ENCODE results near the gene HHIPL1.

The HHIPL1 gene

GRCh38 chr14:99666533-99666932 lies 21.6 kb downstream of the HHIPL1 start:
- H3F3A ChIP-seq (ENCODE audit: control insufficient read depth, insufficient read depth) = no peaks in the 10 kb centered on the region

GRCh38 chr14:99667045-99667444 lies 22.1 kb downstream of the HHIPL1 start:
- H4K20me1 ChIP-seq (ENCODE audit: control insufficient read depth, insufficient read depth, low read depth, low read length) = no peaks in the 10 kb centered on the region
- H3K9me3 ChIP-seq (ENCODE audit: control insufficient read depth, insufficient read depth, low read length) = no peaks in the 10 kb centered on the region
- peaks cover 6% of the 10 kb centered on the region; the same call in 1 of the 2 replicates for H3K4me1 ChIP-seq (ENCODE audit: control insufficient read depth, low read length)
- no peaks in the 10 kb centered on the region for H3K79me2 ChIP-seq (ENCODE audit: control insufficient read depth, low read length)
- H3K4me2 ChIP-seq (ENCODE audit: low read length) = no peak overlapping the region
- H3K27ac ChIP-seq (ENCODE audit: low read depth, low read length) = no peak overlapping the region
- H3K9me2 ChIP-seq (replicated peaks; ENCODE audit: control insufficient read depth, low read length) = no peaks in the 10 kb centered on the region
- H3F3A ChIP-seq (ENCODE audit: control insufficient read depth, insufficient read depth) = no peaks in the 10 kb centered on the region
- no peaks in the 10 kb centered on the region for H3K36me3 ChIP-seq (ENCODE audit: control insufficient read depth, low read length)
- H3K27me3 ChIP-seq (ENCODE audit: control insufficient read depth, low read length) = no peaks in the 10 kb centered on the region
- no peak overlapping the region for H3K4me3 ChIP-seq (ENCODE audit: low read length)
- TF ChIP-seq CTCF (IDR thresholded peaks at IDR 0.05; ENCODE audit: low read depth, low read length, poor library complexity, severe bottlenecking) = no peak

More at GRCh38 chr14:99666533-99666932, 21.6 kb downstream of the HHIPL1 start:
- Histone ChIP-seq H3K4me3 (ENCODE audit: low read length) (no peak overlapping the region), H3K4me1 (ENCODE audit: control insufficient read depth, low read length) (peaks cover 6% of the 10 kb centered on the region; the same call in 1 of the 2 replicates), H3K4me2 (ENCODE audit: low read length) (no peak overlapping the region), H3K27me3 (ENCODE audit: control insufficient read depth, low read length) (no peaks in the 10 kb centered on the region), H3K27ac (ENCODE audit: low read depth, low read length) (no peak overlapping the region), H3K79me2 (ENCODE audit: control insufficient read depth, low read length) (no peaks in the 10 kb centered on the region), H4K20me1 (ENCODE audit: control insufficient read depth, insufficient read depth, low read depth, low read length) (no peaks in the 10 kb centered on the region), H3K9me2 (replicated peaks; ENCODE audit: control insufficient read depth, low read length) (no peaks in the 10 kb centered on the region), H3K36me3 (ENCODE audit: control insufficient read depth, low read length) (no peaks in the 10 kb centered on the region), H3K9me3 (ENCODE audit: control insufficient read depth, insufficient read depth, low read length) (no peaks in the 10 kb centered on the region)
- TF ChIP-seq EZH2phosphoT487 (IDR thresholded peaks at IDR 0.05; ENCODE audit: borderline replicate concordance, low read length) (no peak), CTCF (IDR thresholded peaks at IDR 0.05; ENCODE audit: low read depth, low read length, poor library complexity, severe bottlenecking) (no peak)

- peaks cover 12% of the 10 kb centered on the region for H3K4me1 ChIP-seq (ENCODE audit: control insufficient read depth, low read length)
- H3K27ac ChIP-seq (ENCODE audit: low read depth, low read length) = no peak overlapping the region
- no peaks in the 10 kb centered on the region for H3K79me2 ChIP-seq (ENCODE audit: control insufficient read depth, low read length)
- no peaks in the 10 kb centered on the region for H3F3A ChIP-seq (ENCODE audit: control insufficient read depth, insufficient read depth)
- H3K4me2 ChIP-seq (ENCODE audit: low read length) = no peak overlapping the region
- no peaks in the 10 kb centered on the region for H3K27me3 ChIP-seq (ENCODE audit: control insufficient read depth, low read length)
- no peak overlapping the region for H3K4me3 ChIP-seq (ENCODE audit: low read length)
- H3K9me2 ChIP-seq (replicated peaks; ENCODE audit: control insufficient read depth, low read length) = no peaks in the 10 kb centered on the region
- H3K9me3 ChIP-seq (ENCODE audit: control insufficient read depth, insufficient read depth, low read length) = no peaks in the 10 kb centered on the region
- no peak for TF ChIP-seq CTCF (IDR thresholded peaks at IDR 0.05; ENCODE audit: low read depth, low read length, poor library complexity, severe bottlenecking)
- no peak for TF ChIP-seq EZH2phosphoT487 (IDR thresholded peaks at IDR 0.05; ENCODE audit: borderline replicate concordance, low read length)
- no peaks in the 10 kb centered on the region for H4K20me1 ChIP-seq (ENCODE audit: control insufficient read depth, insufficient read depth, low read depth, low read length)
- H3K36me3 ChIP-seq (ENCODE audit: control insufficient read depth, low read length) = no peaks in the 10 kb centered on the region
Measured at GRCh38 chr14:99667821-99668220, 22.9 kb downstream of the HHIPL1 start.

Data from DOHH2 (cell line).